Measurements from ENCODE around the gene CACYBP.

DNA sequence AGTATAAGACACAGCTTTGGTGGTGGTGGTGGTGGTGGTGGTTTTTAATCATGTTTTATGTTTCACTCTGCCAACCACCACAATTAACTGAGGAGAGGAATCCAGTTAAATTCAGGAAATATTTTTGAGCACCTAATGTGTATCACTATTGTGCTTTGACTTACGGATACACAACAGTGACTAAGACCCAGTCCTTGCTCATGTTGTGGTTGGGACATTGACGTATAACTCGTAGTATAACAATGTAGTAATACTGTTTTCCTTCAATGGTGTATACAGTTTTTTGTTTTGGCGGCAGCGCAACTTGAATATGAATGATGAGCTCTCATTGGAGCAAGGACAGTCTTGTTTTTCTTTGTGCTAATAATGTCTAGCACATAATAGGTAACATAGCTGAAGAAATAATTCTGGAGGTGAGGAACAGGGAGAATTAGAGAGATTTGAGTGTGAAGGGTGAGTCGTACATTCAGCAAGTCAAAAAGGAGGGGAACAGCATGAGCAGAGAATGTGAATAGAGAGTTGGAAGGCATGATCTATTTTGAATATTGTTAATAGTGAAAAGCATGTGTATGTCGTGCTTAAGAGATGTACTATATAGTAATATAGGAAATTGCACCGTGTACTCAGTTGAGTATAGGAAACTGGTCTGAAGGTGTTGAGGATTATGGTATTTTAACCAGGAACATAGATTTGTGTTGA is 5.5 kb downstream of the CACYBP start:
- TF ChIP-seq ZNF70 (CRISPR knock-in tag; IDR thresholded peaks at IDR 0.05) (no peak), SNAI2 (CRISPR knock-in tag; IDR thresholded peaks at IDR 0.05) (no peak), ISL1 (CRISPR knock-in tag; IDR thresholded peaks at IDR 0.05) (no peak), OSR1 (CRISPR knock-in tag; IDR thresholded peaks at IDR 0.05) (no peak), ZC3H10 (CRISPR knock-in tag; IDR thresholded peaks at IDR 0.05) (no peak)

Data from SK-N-SH treated with all-trans-retinoic acid at 6 μM for 48 hours (cell line).